C1 segment of cervical spinal cord (tissue), 14 donors: ENCODE results near the gene SPSB4.

ENCODE experiments used
- DNase-seq, 14 donors: peaks; one replicate each; lab custom pipeline; 2025; lab: John Stamatoyannopoulos, UW

The SPSB4 gene

GRCh38 chr3:141073580-141073979 lies 22.4 kb downstream of the SPSB4 start:
- DNase-seq = no peak

- no peak for DNase-seq
Observed at GRCh38 chr3:141074529-141074928, 23.4 kb downstream of the SPSB4 start.

DNA sequence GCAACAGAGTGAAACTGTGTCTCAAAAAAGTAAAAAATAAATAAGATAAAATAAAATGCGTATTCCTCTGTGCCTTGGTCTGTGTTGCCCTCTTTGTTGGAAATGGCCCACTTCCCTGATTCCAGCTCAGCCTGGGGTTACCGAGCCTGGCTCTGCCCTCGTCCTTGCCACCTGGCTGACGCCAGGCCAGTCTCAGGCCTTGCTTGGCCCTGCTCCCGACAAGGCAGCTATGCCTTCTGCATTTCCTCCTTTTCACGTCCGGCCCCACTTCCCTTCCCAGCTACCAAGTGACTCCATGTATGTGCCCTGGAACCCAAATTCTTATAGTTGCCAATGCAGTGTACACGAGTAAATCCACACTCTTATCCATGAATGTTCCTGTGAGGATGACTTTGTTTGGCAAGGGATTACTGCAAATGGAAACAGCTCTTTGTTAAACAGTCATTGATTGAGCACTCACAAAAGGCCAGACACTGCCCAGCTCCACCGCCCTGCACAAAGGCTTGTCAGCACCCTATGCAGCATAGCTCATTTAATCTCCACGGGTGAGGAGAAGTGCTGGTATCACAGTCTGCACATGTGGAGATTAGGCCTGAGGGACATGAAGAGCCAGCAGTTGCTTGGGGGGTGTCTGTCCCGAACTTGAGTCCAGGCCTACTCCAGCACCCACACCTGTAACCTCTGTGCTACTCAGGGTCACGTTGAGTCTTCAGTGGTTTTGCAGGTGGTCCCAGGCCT lies 25.1 kb downstream of the SPSB4 start:
- peak in 1 of 14 donors; percentile 23 for DNase-seq

DNA sequence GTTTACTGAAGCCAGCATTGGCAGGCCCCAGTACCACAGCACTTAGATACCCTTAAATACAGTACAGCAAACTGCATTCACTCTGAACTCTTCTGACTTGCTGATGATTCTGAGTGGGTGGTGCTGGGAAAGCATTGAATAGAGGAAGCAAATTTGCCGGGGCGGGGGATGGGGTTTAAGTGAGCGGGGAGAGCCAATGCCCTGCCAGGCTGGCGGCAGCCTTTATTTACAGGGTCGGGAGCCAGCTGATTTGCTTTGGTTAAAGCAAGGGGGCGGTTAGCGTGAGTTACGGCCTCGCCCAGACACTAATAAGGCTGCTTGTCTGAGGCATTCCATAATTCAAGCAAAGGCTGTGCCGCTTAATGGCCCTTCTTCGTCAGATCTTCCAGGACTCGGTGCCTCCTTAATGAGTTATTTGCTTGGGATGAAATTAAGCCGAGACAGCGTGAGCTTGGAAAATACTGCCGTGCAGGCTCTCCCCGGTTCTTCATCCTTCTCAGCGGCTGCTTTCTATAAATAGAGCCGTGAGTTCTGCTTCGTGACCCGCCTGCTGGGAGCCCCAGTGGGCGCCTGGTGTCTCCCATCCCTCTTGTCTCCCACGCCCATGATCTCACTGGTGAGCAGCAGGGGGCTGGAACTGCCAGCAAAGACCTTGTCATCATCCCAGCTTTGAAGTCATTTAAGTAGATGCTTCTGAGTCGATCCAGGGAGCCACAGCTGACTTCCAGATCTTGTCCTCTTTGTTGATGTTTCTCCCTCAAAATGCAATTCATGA lies 25.8 kb downstream of the SPSB4 start:
- peak in 7 of 14 donors; percentile 15 to 49 (median 32) for DNase-seq

GRCh38 chr3:141077631-141078030 lies 26.5 kb downstream of the SPSB4 start:
- no peak for DNase-seq

- no peak for DNase-seq
Observed at GRCh38 chr3:141078200-141078599, 27.1 kb downstream of the SPSB4 start.

- no peak for DNase-seq
Observed at GRCh38 chr3:141080431-141080830, 29.3 kb downstream of the SPSB4 start.

- no peak for DNase-seq
Observed at GRCh38 chr3:141081141-141081795, 30.1 kb downstream of the SPSB4 start.

DNA sequence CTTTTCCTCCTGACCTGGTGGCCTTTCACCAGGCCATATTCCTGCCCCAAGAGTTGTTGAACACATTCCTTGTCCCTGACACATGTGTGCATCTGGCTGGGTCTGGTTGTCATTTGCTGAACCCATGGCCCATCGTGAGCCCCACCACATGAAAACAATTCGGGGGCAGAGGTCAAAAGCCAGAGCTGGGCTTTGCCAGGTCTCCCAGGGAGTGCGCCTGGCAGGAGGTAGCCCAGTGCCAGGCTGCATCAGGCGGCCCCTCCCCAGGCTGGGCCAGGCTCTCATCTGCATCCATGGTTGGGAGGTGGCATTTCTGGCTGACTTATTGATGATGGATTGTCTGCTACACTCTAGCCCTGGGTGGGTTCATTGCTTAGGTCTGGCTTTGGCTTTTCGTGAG lies 30.9 kb downstream of the SPSB4 start:
- no peak for DNase-seq

- DNase-seq = no peak
Observed at GRCh38 chr3:141083226-141083625, 32.1 kb downstream of the SPSB4 start.

DNA sequence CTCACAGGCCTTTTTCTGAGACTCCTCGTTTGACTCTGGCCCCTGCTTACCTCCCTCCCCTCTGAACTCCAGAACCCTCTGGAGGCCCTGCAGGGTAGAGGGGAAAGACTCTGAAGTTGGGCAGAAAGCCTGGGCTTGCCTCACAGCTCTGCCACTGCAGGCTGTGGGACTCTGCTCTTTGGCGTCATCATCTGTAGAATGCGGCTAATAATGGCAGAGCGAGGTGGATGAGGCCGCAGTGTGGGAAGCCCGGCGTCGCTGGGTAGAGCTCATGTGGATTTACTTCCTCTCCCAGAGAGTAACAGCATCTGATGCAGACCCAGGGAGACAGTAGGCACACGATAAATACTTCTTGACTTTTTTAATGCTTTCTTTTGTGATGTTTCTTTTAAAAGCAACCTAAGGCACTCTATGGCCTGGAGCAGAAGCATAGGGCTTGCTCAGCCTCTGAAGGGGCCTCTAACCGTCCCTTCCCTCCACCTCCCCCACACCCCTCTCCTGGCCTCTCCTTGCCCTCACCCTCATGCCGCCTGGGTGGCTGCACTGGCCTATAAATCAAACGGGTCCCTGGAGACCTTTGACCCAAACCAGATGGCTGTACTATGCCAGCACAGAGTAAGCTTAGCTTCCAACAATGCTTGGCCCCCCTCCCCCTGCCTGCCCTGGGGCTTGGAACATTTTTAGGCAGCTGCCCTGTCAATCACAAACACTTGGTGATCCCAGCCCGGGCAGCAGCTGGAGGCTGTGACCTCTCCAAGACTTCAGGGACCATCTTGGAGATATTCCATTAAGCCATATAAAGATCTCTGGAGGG lies 32.9 kb downstream of the SPSB4 start:
- no peak for DNase-seq

GRCh38 chr3:141085343-141086070 lies 34.4 kb downstream of the SPSB4 start:
- no peak for DNase-seq

DNA sequence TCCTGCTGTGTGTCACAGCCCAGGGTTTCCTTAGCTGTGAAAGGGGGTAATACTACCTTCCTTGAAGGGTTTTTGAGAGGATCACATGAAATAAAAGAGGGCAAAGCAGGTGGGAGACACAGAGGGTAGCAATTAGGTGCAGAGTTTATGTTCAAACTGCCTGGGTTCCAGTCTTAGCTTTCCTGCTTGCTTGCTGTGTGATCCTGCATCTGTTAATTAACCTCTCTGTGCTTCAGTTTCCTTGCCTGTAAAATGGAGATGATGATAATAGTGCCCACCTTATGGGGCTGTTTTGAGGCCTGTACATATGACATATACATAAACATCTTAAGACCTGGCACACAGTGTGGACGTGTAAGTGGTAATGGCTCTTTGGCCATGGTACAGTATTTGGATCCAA lies 35.0 kb downstream of the SPSB4 start:
- DNase-seq = no peak

- no peak for DNase-seq
Observed at GRCh38 chr3:141087076-141087777, 36.1 kb downstream of the SPSB4 start.

DNA sequence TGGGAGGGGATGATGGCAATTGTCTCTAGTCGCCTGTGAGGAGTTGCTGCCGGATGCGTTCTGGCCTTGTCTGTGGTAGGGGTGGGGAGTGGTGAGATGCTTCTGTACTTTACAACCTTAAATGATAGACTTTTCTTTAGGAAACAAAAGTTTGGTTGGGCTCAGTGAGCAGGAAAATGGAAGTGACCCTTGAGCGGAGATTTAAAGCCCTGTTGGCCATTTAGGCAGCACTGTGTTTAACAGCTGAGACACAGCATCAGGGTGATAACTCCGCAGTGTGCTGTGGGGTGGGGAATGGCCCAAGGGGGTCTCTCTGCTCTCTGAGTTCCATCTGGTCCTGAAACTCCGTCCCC lies 36.6 kb downstream of the SPSB4 start:
- no peak for DNase-seq

DNA sequence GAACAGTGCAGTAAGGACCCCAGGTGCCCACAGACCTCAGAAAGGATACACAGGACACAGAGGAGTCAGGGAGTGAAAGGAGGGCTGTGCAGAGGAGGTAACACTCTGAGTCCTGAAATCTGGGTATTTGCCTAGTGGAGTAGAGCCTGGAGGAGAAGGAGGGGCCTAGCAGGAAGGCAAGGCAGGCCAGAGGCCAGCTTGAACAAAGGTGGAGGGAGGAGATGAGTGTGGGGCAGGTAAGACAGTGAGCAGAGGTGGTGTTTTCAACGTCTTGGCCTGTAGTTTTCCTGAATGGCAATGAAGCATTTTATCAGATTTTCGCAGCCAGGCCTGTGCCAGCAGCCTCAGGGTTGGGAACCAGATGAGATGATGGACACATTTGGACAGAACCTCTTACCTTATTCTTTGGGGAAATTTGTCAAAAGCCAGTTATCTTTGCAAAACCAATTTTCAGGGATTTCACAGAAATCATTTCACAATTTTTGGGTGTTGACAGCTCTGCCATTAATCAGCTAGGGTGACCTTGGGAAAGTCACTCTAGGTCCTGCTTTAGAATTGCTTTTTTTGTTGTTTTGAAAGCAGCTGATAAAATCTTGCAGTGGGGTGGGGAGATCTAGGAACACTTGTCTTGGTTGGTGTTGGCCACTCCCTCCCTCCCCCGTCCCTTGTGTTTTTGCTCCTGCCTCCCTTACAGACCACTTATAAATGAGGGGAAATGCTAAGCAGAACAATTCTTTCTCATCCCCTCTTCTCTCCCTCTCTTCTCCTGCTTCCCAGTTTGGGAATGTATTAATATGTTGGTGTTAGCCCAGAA lies 38.4 kb downstream of the SPSB4 start:
- no peak for DNase-seq

- no peak for DNase-seq
Observed at GRCh38 chr3:141091426-141091825, 40.3 kb downstream of the SPSB4 start.

GRCh38 chr3:141092663-141093062 lies 41.5 kb downstream of the SPSB4 start:
- DNase-seq = no peak

GRCh38 chr3:141093397-141093796 lies 42.2 kb downstream of the SPSB4 start:
- no peak for DNase-seq
